K562 (cell line): Measurements from ENCODE around the gene PSMD1. TPM values are rescaled to one million over a fixed set of nuclear protein-coding genes. Genes with fewer than 3 reads are reported as not detected.

Experiments used
- AFF4 ChIP-seq: sonication (generic); formaldehyde crosslinking; IDR thresholded peaks from 2 replicates; pipeline ENCODE4 v1.8.0; 2023; ENCODE audit warnings: mild to moderate bottlenecking, missing genetic modification reagents
- FOSL1 ChIP-seq: fragments of 200-800 bp; sonication (Bioruptor generic); conservative IDR thresholded peaks from 2 replicates; pipeline ENCODE4 v1.6.1; 2016; ENCODE audit warnings: missing genetic modification characterization, missing compliant biosample characterization
- HMBOX1 ChIP-seq: sonication (generic); IDR thresholded peaks from 2 replicates; pipeline ENCODE4 v1.6.1; 2016
- JUND ChIP-seq, 2 experiments: IDR thresholded peaks; 2 replicates in 1 of 2; 3 replicates in 1 of 2; pipeline ENCODE4 v1.6.1; 2011; ENCODE audit warnings: borderline replicate concordance in 2 of 2, low read depth in 2 of 2, low read length in 2 of 2, improper control_type of control experiment in 1 of 2, missing biosample characterization in 1 of 2, missing genetic modification characterization in 1 of 2, missing genetic modification reagents in 1 of 2
- MCM5 ChIP-seq: fragments of 450-650 bp; IDR thresholded peaks from 2 replicates; pipeline ENCODE4 v1.6.1; 2016; ENCODE audit warnings: low read depth
- TAL1 ChIP-seq: fragments of 450-650 bp; IDR thresholded peaks from 2 replicates; pipeline ENCODE4 v1.6.1; 2016; ENCODE audit warnings: mild to moderate bottlenecking
- TRIM24 ChIP-seq, 2 experiments: fragments of 450-650 bp; IDR thresholded peaks; 2 replicates each; pipeline ENCODE4 v1.6.1; 2016
- ZNF592 ChIP-seq: fragments of 450-650 bp; IDR thresholded peaks from 2 replicates; pipeline ENCODE4 v1.6.1; 2017; ENCODE audit warnings: antibody characterized with exemption, mild to moderate bottlenecking
- polyA plus RNA-seq, 8 experiments: library from polyadenylated mRNA; depleted of rRNA in 4 of 8; stranded (reverse) in 5 of 8; unstranded in 3 of 8; fragments of >200 nt; fragmentation: Nextera tagmentation in 2 of 8; fragmentation: Illumina TruSeq in 1 of 8; extraction: Ambion mirVana in 2 of 8; extraction: Trizol in 1 of 8; gene quantifications; 2 replicates each; pipeline versions ENCODE4 v1.2.1 to v1.2.3, GENCODE V29; 2011 to 2014; ENCODE audit warnings: inconsistent platforms in 1 of 8, missing spikeins in 1 of 8
- total RNA-seq, 7 experiments: library from RNA; depleted of rRNA in 6 of 7; stranded (reverse); fragments of >200 nt in 6 of 7; fragmentation: Illumina TruSeq in 2 of 7; extraction: Trizol in 2 of 7; gene quantifications; 2 replicates each; pipeline versions ENCODE4 v1.2.1 to v1.2.3, GENCODE V29; 2011 to 2021; ENCODE audit warnings: low replicate concordance in 1 of 7
- TF ChIP-seq, protein P1 (sequence below): fragments of 200-800 bp; sonication (Bioruptor generic); IDR thresholded peaks from 2 replicates; pipeline ENCODE4 v1.6.1; 2016; ENCODE audit warnings: missing genetic modification characterization, missing compliant biosample characterization

The PSMD1 gene
- total and polyA plus RNA-seq, 9 of the 15 experiments (the other 6 are each of a cell fraction or from before 2014, with no cell fraction given) = 100 to 257 (median 147) TPM

DNA sequence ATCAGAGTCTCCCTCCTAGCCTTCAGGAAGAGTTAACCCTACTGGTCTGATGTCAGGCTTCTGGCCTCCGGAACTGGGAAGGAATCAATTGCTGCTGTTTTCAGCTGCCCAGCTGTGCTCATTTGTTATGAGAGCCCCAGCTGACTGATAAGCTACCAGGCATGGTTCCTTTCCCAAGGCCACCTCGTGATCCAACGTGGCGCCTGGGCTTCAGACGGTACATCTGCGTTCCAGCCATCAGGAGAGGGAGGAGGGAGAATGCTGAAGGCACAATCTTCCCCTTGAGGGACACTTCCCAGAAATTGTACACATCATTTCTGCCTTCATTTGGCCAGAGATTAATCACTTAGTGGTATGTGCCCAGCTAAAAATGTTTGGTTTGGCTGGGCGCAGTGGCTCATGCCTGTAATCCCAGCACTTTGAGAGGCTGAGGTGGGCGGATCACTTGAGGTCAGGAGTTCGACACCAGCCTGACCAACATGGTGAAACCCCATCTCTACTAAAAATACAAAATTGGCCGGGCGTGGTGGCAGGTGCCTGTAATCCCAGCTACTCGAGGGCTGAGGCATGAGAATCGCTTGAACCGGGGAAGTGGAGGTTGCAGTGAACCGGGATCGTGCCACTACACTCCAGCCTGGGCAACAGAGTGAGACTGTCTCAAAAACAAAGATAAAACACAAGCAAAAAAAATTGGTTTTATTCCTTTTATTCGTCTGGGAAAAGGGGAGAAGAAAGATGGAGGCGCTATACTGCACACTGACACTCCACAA lies 131.3 kb downstream of the PSMD1 start (continued):
- TF ChIP-seq HMBOX1 = 0 out of 2 replicates have a peak, but pooled peaks have one; percentile 40
- TF ChIP-seq ZNF592 = no peak
- TF ChIP-seq, protein P1, sequence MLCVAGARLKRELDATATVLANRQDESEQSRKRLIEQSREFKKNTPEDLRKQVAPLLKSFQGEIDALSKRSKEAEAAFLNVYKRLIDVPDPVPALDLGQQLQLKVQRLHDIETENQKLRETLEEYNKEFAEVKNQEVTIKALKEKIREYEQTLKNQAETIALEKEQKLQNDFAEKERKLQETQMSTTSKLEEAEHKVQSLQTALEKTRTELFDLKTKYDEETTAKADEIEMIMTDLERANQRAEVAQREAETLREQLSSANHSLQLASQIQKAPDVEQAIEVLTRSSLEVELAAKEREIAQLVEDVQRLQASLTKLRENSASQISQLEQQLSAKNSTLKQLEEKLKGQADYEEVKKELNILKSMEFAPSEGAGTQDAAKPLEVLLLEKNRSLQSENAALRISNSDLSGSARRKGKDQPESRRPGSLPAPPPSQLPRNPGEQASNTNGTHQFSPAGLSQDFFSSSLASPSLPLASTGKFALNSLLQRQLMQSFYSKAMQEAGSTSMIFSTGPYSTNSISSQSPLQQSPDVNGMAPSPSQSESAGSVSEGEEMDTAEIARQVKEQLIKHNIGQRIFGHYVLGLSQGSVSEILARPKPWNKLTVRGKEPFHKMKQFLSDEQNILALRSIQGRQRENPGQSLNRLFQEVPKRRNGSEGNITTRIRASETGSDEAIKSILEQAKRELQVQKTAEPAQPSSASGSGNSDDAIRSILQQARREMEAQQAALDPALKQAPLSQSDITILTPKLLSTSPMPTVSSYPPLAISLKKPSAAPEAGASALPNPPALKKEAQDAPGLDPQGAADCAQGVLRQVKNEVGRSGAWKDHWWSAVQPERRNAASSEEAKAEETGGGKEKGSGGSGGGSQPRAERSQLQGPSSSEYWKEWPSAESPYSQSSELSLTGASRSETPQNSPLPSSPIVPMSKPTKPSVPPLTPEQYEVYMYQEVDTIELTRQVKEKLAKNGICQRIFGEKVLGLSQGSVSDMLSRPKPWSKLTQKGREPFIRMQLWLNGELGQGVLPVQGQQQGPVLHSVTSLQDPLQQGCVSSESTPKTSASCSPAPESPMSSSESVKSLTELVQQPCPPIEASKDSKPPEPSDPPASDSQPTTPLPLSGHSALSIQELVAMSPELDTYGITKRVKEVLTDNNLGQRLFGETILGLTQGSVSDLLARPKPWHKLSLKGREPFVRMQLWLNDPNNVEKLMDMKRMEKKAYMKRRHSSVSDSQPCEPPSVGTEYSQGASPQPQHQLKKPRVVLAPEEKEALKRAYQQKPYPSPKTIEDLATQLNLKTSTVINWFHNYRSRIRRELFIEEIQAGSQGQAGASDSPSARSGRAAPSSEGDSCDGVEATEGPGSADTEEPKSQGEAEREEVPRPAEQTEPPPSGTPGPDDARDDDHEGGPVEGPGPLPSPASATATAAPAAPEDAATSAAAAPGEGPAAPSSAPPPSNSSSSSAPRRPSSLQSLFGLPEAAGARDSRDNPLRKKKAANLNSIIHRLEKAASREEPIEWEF (CRISPR knock-in tag) = no peak
- no peak for TF ChIP-seq AFF4 (CRISPR knock-in tag)
- TF ChIP-seq FOSL1 (tag) = no peak
- TF ChIP-seq MCM5 = no peak
- no peak for TF ChIP-seq JUND (IDR thresholded peaks at IDR 0.05; ENCODE audit: borderline replicate concordance, low read depth, low read length)
- no peak for TF ChIP-seq JUND (tag; IDR thresholded peaks at IDR 0.05; ENCODE audit: borderline replicate concordance, low read depth, low read length)
- no peak for TF ChIP-seq TAL1
- no peak for TF ChIP-seq TRIM24 (IDR thresholded peaks at IDR 0.05)
